ENCODE results near the gene DRC7. TPM values are rescaled to one million over a fixed set of nuclear protein-coding genes. Genes with fewer than 3 reads are reported as not detected.

DRC7 gene
- total and polyA plus RNA-seq, 9 of the 15 experiments (the other 6 are each of a cell fraction or from before 2014, with no cell fraction given) = 0.04 to 0.33 (median 0.12) TPM; not detected in 3

DNA sequence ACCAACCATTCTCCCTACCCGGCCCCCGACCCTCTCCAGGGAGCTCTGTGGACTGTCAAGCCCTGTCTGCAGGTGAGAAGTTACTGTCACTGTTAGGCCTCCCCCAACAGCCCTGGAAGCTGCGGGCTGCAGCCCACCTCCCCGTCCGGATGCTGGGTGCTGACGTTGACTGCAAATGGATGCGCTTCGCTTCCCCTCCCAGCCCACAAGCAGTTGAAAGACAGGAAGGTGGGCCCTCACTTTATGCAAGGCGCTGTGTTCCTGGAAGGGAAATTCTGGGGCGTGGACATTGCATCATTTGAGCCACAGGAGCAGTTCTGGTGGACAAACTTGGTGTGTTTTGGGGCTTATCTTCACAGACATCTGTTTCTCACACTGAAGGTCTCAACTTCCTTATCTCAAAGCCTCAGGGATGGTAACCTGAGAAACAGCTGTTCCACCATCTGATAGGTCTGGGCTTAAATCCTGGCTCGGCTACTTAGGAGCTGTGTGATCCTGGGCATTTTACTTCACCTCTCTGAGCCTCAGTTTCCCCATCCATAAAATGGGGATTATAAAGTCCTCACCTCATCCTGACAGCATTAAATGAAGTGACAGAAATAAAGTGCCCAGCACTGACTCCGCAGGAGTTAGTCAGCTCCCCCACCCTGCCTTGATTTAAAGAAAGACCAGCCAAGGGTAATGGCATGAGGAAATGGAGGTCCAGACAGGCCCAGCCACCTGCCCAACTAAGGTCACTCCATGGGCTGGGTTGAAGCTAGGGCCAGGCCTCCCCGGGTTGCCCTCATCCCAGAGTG is 4.6 kb upstream of the DRC7 start (continued):
- TF ChIP-seq BRD9 (IDR thresholded peaks at IDR 0.05; ENCODE audit: low read depth, partially characterized antibody) (peak; percentile 95), CREB1 (IDR thresholded peaks at IDR 0.05) (peak; percentile 70; the same call in 1 of the 2 replicates), CREB1 (CRISPR knock-in tag; IDR thresholded peaks at IDR 0.05) (peak; percentile 82), MEIS2 (IDR thresholded peaks at IDR 0.05; ENCODE audit: partially characterized antibody) (peak; percentile 95), SMARCA5 (IDR thresholded peaks at IDR 0.05) (peak; percentile 100), ZFP30 (CRISPR knock-in tag; IDR thresholded peaks at IDR 0.05; ENCODE audit: borderline replicate concordance) (no peak), NONO (IDR thresholded peaks at IDR 0.05; ENCODE audit: low read depth in 2 of 2, low read length in 1 of 2) (peak in 1 of 2 experiments; percentile 93; a peak in 2 of 4 replicates), TCF7 (IDR thresholded peaks at IDR 0.05; ENCODE audit: borderline replicate concordance) (peak; percentile 52; the same call in 1 of the 2 replicates), GTF2E2 (tag; IDR thresholded peaks at IDR 0.05) (peak; percentile 66; the same call in 1 of the 2 replicates), SMARCC2 (IDR thresholded peaks at IDR 0.05; ENCODE audit: low read depth) (peak; percentile 98), KDM2B (CRISPR knock-in tag; IDR thresholded peaks at IDR 0.05) (0 out of 2 replicates have a peak, but pooled peaks have one; percentile 24), YY1 (IDR thresholded peaks at IDR 0.05; ENCODE audit: borderline replicate concordance in 1 of 3, control insufficient read depth in 1 of 3, extremely low read depth in 1 of 3, insufficient read depth in 3 of 3, insufficient read length in 1 of 3, insufficient replicate concordance in 2 of 3, low read depth in 1 of 3, low read length in 2 of 3) (peak in 1 of 3 experiments; percentile 51), CCAR2 (IDR thresholded peaks at IDR 0.05; ENCODE audit: low read depth, low read length) (0 out of 2 replicates have a peak, but pooled peaks have one; percentile 44), MCM5 (IDR thresholded peaks at IDR 0.05; ENCODE audit: low read depth) (no peak), RBM34 (IDR thresholded peaks at IDR 0.05; ENCODE audit: borderline replicate concordance, insufficient read depth, low read length) (no peak)
- TF ChIP-seq, protein P1, sequence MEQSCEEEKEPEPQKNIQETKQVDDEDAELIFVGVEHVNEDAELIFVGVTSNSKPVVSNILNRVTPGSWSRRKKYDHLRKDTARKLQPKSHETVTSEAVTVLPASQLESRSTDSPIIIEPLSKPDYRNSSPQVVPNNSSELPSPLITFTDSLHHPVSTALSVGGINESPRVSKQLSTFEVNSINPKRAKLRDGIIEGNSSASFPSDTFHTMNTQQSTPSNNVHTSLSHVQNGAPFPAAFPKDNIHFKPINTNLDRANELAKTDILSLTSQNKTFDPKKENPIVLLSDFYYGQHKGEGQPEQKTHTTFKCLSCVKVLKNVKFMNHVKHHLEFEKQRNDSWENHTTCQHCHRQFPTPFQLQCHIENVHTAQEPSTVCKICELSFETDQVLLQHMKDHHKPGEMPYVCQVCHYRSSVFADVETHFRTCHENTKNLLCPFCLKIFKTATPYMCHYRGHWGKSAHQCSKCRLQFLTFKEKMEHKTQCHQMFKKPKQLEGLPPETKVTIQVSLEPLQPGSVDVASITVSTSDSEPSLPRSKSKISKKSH (CRISPR knock-in tag; IDR thresholded peaks at IDR 0.05) = no peak
- TF ChIP-seq, protein P2, sequence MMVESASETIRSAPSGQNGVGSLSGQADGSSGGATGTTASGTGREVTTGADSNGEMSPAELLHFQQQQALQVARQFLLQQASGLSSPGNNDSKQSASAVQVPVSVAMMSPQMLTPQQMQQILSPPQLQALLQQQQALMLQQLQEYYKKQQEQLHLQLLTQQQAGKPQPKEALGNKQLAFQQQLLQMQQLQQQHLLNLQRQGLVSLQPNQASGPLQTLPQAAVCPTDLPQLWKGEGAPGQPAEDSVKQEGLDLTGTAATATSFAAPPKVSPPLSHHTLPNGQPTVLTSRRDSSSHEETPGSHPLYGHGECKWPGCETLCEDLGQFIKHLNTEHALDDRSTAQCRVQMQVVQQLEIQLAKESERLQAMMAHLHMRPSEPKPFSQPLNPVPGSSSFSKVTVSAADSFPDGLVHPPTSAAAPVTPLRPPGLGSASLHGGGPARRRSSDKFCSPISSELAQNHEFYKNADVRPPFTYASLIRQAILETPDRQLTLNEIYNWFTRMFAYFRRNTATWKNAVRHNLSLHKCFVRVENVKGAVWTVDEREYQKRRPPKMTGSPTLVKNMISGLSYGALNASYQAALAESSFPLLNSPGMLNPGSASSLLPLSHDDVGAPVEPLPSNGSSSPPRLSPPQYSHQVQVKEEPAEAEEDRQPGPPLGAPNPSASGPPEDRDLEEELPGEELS (CRISPR knock-in tag; IDR thresholded peaks at IDR 0.05; ENCODE audit: borderline replicate concordance) = no peak
